ENCODE measurements around the gene SLC7A14.

DNA sequence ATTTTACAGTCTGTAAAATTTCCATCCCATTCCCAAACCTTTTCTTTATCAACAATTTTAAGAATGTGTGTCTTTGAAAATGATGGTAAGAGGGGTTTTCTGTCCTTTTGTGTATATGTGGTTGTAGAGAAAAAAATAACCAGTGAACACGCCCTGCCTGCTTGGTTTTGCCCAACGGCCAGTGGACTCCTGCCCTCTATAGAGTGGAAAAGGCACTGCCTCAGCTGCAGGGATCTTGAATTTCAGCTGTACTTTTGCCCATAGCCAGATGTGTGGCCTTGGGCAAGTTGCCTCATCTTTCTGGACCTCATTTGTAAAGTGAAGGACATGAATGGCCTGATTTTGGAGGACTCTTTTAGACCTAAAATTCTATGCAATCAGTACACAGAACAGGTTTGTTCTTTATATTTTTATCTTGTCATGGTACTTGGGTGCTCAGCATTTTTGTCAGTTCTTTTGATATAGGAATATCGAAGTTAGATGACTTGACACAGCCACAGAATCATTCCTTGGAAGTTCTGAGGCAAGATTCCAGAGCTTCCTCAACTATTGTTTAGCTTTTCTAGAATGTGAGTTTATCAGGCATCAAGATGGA is 86.2 kb downstream of the SLC7A14 start:
- TF ChIP-seq POLR2A (IDR thresholded peaks at IDR 0.05; ENCODE audit: borderline replicate concordance, extremely low read depth, insufficient read depth, insufficient read length), result no peak
- TF ChIP-seq, protein P1, sequence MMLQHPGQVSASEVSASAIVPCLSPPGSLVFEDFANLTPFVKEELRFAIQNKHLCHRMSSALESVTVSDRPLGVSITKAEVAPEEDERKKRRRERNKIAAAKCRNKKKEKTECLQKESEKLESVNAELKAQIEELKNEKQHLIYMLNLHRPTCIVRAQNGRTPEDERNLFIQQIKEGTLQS (IDR thresholded peaks at IDR 0.05), result no peak
- TF ChIP-seq, protein P2, sequence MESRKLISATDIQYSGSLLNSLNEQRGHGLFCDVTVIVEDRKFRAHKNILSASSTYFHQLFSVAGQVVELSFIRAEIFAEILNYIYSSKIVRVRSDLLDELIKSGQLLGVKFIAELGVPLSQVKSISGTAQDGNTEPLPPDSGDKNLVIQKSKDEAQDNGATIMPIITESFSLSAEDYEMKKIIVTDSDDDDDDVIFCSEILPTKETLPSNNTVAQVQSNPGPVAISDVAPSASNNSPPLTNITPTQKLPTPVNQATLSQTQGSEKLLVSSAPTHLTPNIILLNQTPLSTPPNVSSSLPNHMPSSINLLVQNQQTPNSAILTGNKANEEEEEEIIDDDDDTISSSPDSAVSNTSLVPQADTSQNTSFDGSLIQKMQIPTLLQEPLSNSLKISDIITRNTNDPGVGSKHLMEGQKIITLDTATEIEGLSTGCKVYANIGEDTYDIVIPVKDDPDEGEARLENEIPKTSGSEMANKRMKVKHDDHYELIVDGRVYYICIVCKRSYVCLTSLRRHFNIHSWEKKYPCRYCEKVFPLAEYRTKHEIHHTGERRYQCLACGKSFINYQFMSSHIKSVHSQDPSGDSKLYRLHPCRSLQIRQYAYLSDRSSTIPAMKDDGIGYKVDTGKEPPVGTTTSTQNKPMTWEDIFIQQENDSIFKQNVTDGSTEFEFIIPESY (IDR thresholded peaks at IDR 0.05; ENCODE audit: extremely low read depth, insufficient replicate concordance, low read length), result no peak
